Suppressor macrophage treated with lipopolysaccharide for 4 hours (primary cell): ENCODE data around the gene DNAH14.

Experiments used
- DNase-seq: peaks from one replicate; pipeline ENCODE4 v3.0.0-alpha.2; 2020

Gene DNAH14

DNA sequence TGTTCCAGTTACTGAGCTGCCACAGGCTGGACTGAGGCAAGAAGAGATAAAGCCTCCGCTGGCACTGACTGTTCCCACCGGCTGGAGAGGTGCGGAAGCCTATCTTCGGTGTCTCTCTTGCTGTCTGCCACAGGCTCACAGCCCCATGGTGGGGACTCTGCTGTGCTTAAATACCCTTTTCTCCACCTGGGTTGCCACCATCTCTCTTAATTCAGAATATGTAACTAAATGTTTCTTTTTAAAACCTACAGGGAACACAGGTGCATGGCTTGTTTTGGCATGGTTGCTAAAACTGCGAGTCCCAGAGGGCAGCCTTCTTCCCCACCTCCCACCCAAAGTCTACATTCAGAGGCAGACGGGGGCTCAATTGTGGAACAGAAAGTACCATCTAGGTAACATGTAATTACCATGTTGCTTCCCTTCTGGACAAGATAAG lies 506.5 kb downstream of the DNAH14 start:
- no peak for DNase-seq

DNA sequence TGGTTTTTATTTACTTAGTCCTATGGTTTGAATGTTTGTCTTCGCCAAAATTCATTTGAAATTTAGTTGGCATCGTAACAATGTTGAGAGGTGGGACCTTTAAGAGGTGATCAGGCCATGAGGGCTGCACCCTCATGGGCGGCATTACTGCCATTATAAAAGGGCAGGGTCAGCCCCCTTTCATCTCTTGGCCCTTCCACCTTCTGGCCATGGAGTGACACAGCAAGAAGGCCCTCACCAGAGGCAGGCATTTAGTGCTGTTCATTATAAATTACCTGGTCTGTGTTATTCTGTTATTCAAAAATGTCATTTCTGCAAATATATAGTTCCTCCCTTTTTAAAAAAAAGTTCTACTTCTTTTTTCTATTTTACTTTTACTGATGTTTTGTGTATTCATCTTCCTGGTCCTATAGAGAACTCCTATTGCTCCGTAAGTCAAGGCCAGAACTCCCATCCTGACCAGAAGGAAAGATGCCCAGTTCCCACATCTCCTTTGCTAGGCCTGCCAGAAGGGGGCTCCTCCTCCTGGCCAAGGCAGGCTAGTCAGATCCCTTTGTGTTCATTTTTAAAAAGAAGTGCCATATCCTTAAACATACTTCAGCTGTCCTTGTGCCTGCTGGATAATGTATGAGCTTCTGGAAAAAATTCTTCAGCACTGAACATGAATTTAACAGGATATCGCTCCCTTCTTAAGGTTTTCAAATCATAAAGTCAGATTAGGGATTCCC lies 508.4 kb downstream of the DNAH14 start:
- peak; percentile 40 for DNase-seq

DNA sequence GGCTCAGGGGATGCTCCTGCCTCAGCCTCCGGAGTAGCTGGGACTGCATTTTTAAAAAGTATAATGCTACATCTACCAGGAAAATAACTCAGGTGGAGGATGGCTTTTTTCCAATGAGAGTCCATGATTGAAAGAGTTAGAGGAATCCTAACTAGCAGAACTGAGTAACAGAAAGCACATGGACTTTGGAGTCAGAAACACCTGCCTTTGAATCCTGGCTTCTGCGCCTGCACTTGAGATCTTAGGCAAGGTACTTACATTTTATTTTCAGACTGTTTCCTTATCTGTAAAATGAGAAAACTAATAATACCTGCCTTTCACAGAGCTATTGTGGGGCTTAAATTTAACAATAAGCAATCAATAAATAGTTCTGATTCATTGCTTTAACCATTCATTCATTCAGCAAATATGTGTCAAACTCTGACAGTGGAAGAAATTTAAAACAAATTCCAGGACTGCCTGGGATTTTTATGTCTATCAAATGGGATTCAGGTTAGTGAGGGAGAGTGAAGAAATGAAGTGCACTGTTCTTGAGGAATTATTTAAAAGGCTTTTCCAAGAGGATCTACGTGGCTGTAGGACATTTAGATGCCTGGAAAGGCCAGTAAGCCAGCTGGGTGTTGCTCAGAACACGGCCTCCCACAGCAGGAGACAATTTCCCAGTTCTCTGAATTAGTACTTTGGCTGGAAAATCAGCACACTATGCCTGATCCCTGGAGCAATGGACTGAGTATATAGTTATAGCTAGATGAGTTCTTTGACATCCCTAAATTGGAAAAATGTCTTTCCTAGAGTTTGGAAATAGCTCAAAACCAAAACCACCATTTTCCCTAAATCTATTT lies 511.1 kb downstream of the DNAH14 start:
- no peak for DNase-seq

DNA sequence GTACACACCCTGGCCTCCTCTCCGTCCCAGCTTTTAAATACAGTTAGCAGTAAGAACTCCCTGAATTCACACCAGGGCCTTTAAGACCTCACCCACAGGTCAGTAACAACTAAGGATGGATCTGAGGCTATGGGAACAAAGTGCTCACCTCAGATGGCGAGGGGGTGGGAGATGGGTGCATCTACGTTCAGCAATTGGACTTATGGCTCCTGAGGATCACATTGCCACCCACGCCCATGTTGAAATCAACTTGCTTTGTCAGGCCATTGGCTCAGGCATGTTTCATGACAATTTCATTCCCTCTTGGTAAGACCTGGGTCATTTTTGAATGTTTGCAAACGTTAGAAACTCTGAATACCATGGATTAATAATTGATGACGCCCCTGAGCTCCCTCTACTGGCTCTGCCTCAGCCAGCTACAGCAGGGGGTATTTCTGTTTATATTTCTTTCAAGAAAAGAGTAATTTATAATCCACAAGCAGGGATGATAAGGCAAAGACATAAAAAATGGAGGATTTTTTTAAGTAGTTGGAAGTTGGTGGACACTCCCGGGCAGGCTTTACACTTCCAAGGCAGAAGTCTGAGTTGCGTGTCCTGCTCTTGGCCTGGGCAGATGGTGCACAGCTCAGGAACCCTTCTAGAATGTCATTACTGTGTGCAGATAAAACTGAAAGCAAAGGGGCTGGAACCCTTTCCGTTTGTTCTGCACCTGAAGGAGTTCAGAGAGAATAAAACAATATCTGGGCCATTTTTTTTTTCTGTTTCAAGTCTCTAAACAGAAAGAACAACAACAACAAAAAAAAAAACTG lies 512.0 kb downstream of the DNAH14 start:
- DNase-seq = no peak

DNA sequence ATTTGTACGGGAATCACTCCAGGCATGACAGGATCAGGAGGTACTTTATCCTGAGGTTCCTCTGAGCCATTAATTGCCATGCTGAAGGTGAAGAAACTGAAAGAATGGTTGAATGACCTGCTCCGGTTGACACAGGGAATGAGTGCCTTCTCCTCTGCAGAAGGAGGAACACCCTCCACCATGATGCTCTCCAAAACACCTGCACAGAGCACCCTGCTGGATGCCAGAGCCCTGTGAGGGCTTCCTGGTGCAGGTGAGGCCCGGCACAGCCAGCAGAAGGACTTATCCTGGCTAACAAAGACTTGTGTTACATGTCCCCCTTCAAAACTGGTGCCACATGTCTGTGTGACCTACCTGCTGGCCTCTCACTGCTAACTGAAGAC lies 512.6 kb downstream of the DNAH14 start:
- DNase-seq = no peak

DNA sequence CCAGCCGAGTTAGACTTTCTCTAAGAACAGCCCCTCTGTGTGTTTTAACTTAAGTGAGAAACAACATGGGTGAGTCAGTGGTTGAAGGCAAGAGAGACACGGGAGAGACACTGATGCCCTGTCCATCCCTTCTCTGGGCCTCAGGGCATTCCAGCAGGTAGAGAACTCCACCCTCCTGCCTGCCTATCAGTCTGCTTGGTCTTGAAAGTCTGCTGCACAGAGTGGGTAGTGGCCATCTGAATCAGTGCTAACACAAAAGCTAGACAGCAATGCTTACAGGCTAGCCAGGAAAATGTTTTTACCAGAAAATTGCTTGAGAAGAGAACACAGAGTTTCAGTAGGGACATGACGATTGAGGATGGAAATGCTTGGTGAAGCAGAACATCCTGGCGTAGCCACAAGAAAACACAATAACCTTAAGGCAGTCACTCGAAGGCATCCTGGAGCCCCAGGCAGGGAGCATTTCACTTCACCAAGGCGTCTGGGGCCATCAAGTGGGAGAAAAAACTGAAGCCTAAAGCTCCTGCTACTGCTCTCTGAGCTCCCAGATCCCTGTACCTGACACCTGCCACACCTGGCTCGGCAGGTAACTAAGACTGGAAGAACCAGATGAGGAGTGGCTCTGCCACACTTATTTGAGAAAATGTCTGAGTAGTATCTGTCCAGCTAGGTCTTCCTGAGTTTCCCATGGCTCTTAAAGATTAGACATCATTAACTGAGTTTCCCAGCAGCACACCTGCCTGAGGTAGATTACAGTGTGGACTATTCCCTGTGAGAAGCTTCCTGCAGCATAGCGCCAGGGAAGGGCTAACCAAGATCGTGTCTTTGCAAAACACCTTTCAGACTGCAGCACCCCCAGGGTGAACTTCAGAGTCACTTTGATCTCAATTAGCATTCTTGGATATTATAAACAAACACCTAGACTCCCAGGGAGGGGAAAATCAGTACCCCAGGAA lies 516.4 kb downstream of the DNAH14 start:
- no peak for DNase-seq

DNA sequence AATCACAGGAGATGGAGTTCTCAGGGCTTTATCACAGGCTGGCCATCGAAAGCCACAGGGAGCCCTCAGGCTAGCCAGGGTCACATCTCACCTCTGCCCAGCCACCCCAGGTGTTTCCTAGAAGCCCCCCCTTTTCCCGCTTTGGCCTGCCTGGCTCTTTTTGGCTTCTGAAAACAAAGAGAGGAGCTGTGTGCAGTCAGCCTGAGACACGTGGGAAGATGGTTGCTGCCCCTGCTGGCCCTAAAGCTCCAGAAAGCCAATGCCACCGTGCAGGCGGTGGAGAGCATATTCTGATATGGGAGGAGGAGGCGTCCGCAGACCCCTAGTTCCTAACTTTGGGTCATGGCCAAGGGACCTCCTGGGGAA lies 517.1 kb downstream of the DNAH14 start:
- DNase-seq = no peak

DNA sequence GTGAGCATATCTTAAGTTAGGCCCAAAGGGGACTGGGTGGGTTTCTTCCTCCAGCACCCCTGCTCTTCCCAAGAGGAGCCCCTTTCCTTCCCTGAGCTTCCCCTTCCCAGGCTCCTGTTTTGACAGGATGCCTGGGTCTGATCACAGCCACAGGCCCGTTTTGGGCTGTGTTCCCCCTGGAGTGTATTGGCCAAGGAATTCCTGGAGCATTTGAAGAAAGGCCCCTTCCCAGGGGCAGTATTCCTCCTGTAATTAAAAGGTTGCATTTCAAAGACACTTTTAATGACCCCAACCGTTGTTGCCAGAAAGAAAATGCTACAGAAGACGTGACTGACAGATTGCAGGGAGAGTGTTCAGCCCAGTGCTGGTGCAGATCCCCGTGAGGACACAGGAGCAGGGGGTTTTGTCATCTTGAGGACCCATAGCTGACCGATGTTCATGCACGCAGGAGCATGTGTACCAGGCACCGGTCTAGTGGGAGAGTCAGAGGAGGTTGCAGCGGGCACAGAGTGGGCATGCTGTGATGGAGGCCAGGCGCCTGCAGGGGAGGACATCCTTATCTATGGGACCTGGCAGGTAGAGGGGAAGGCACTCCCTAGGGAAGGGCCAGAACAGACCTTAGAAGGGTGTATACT lies 517.6 kb downstream of the DNAH14 start:
- no peak for DNase-seq

DNA sequence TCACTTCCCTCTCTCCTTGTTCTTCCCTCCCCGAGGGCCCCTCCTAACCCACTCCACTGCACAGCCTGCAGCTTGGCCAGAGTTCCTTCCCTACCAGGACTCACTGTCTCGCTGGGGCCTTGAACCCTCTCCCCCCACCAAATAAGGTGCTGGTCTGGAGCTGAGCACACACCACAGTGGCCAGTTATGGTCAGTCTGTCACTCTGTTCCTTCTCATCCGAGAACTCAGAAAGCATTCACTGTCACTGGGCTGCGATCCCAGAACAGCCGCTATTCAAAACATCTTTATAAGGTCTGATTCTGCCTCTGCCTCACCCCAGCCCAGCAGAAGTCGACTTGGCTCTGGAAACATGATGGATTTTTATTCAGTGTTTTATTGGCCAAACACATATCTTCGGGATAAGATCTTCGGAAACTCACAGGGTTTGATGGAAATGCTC lies 518.2 kb downstream of the DNAH14 start:
- peak; percentile 26 for DNase-seq

DNA sequence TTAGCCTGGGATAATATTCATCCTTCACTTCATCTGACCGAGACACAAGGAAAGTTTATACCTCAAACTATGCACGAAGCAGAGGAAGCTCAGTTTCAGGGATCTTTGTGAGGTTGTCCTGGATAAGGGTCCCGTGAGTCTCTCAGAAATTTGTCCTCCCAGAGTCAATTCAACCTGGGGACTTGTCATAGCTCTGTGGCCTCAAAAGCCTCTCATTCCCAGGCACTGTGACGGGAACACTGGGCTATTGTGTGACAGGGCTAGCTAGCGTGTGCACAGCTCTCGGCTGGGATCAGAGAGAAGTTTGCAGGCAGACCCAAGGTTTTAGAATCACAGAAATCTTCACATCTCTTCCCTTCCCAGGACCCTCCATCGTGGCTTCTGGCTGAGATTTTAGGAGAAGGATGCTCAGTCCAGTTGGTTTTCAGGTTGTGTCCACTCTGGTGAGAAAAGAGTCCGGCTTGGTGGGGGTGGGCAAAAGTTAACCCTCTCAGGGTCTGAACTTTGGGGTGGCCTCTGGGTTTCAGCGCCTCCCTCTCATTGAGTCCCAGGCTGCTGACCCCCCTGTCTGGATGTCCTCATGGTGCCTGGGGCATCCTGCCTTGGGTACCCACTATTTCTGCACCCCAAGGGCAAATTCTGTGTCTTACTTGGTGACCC lies 518.8 kb downstream of the DNAH14 start:
- no peak for DNase-seq
